GM18499 (cell line): ENCODE data around the gene ARF3.

Experiments
- ATAC-seq: cut with Tn5 transposase; IDR thresholded peaks from one replicate; pipeline ENCODE4 v1.9.1; 2021; ENCODE audit warnings: moderate number of reproducible peaks; ENCODE audit not compliant: insufficient read depth, unreplicated experiment

The ARF3 gene

DNA sequence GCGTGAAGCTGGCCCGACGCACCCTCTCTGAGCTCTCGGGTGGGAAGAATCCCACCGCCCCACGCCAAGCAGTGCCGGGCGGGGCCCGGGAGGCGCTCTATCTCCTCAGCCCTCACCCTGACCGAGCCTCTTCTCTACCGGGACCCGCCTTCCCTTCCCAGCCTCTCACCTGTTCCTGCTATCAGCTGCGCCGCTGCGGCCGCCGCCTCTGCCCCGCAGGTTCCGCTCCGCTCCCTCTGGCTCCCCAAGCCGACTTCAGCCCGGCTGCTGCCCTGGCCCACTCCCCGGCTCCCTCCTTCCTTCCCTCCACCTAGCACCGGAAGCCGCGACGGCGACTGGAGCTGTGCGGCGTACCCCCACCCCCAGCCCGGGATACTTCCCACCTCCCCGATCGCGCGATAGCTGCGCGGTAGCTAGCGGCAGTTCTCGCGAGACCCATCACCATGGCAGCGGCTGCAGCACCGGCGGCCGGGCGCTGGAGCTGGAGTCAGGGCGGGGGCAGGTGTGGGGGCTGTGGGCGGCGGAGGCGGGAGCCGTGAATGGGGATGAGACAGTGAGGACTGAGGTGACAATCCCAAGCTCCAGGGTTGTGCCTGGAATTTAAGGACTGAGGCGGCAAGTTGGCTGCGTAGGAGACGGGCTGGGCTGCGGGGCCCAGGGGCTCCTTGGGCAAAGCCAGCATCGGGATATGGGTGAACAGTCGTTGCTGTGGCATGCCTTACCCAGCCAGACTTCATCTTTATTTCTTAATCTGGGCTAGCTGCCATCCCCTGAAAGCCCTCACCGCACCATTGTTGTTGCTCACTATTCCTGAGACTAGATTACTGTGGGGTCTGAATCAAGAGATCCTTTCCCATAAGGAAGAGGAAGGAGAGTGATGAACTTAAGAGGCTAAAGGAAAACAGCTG is at the start of gene ARF3:
ARF3 (minus strand) TSS at position 347 of the 908 bp plus-strand sequence. CDS start 16,392 bp downstream, outside the sequence.
- no peak for ATAC-seq

- no peak for ATAC-seq
These were observed 43.1 kb upstream of the ARF3 start for GRCh38 chr12:49000346-49000745.

GRCh38 chr12:48999371-49000131 is 42.3 kb upstream of the ARF3 start, which contains the start of gene DDN:
DDN (minus strand) TSS chr12:48999375; CDS start chr12:48999287, 88 bp downstream.
- no peak for ATAC-seq

DNA sequence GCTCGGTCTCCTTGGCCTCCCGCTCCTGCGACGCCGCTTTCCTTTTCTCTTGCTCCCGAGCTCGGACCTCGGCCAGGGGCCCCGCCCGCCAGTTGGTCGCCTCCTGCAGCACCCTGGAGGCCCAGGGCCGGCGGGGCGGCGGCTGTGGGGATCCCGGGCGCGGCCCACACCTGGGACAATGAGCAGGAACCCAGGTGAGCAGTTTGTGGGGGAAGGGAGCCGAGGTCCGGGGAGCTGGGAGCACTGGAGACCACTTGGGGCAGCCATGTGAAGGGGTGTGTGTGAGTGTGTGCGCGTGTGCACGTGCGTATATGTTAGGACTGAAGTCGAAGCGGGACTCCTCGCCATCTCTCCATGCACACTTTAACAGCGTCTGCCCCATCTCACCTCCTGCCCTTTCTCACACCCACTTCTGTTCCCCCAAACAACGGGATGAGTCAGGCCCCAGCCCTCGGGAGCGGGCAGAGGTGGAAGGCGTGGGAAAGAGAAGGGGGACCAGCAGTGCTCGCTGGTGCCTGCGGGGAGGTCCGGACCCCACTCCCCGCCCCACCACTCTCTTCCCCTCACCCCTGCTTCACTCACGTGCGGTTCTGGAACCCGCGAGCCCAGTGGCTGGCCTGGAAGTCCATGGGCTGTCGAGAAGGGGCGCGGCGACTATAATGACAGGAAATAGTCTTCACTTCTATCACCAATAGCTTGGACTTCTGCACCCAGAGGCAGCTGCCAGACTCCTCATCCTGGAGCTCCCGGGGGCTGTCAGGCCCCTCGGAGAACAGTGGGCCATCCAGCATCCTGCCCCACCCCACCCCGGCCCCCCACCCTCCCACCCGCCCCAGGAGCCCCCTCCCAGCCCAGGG is 41.4 kb upstream of the ARF3 start:
- ATAC-seq = no peak

GRCh38 chr12:48997719-48998496 is 40.6 kb upstream of the ARF3 start:
- no peak for ATAC-seq

DNA sequence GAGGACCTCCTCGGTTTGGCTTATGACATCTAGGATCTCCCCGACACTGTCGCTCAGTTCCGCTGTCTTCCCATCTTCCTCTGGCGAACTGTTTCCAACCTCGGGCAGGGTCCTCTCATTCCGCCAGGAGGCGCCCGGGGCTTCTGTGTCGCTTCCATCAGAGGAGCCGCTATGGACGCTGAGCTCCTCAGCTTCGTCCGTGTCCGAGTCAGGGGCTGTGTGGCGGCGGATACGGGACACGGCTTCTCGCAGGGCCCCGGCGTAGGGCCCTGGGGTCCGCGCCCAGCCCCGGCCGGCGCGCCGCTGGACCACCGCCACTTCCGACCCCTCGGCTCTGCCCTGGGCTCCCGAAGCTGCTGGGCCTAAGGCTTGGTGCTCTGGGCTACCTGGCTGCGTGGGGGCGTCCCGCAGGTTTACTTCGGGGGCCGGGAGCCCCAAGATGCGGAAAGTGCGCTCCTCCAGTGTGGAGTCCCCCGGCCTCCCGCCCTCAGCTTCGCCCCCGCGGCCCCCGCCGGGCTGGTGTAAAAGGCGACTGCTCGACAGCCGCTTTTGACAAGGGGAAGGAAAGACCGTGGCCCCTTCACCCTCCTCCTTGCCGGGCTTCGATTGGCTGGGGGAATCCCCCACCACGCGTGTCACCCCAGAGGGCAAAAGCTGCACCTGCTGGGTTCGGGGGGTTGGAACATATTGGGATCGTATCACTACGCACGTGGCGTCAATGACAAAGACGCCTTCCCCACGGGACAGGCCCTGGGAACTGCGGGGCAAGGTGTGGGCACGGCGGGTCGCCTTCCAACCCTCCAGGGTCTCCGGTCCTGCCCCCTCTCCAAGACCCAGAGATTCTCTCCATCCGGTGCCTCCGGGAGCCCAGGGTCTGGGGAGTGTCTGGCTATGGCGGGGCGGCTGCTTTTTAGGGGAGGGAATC is 39.8 kb upstream of the ARF3 start:
- ATAC-seq = no peak

DNA sequence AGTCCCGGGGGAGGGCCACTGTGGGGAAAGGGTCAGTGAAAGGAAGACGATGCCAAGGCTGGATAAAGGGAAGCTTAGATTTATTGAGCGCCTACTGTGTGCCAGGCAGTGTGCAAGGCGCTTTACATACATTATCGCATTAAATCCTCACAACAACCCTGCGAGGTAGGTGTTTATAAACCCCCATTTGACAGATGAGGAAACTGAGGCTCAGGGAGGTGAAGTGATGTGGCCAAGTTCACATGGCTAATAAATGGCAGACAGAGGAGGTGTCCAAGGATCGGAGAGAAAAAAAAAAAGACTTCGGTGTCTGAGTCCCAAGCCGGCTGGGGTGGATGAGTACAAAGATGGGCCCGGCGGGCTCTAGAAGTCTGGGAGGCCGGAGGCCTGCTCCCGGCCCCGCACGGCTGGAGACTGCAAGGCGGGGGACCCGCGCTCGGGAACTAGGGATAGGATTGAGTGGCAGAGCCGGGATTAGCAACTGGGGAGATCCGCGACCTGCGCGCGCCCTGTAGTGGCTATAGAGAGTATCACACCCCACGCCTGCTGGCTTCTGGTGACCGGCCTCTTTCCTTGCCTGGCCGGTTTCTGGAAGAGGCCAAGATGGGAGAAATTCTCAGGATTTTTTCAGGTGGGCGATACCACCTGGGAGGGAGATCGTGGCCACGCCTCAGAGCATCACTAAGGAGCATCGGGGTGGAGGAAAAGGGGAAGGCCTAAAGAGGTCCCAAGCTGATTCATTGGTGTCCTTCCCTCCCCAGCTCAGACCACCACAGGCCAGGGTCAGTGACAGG is 38.0 kb upstream of the ARF3 start:
- ATAC-seq = no peak

DNA sequence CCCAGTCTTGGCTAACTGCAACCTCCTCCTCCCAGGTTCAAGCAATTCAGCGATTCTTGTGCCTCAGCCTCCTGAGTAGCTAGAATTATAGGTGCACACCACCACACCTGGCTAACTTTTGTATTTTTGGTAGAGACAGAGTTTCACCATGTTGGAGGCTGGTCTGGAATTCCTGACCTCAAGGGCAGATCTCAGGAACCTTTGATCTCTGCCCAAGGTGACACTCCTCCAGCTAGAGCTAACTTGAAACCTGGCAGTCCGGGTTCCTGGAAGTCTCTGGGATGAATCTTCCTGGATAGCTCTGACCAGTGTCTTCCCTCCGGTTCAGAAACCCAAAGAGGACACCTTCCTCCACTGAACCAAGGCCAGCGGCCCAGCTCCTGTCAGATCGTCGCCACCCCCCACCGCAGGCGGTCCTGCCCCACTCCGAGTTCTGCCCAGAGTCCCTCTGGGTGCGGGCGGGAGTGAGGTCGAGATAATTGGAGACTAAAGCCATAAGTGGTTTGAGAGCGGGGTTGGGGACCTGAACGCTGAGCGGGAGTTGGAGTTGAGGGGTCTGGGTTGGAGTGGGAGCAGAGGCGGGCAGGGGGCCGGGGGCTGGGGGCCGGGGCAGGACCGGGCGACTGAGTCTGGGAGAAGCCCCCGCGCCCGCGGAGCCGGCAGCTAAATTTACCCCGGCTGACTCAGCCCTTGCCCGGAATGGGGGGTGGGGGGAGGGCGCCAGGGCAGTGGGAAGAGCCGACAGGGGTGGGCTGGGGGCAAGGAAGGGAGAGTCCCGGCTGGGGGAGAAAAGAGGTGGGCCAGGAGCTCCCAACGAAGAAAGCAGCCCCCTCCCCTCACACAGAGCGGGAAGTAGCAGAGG is 37.2 kb upstream of the ARF3 start:
- ATAC-seq = no peak

- no peak for ATAC-seq
These were observed 36.5 kb upstream of the ARF3 start for GRCh38 chr12:48993787-48994186.

GRCh38 chr12:48991247-48992050 is 34.2 kb upstream of the ARF3 start:
- no peak for ATAC-seq

DNA sequence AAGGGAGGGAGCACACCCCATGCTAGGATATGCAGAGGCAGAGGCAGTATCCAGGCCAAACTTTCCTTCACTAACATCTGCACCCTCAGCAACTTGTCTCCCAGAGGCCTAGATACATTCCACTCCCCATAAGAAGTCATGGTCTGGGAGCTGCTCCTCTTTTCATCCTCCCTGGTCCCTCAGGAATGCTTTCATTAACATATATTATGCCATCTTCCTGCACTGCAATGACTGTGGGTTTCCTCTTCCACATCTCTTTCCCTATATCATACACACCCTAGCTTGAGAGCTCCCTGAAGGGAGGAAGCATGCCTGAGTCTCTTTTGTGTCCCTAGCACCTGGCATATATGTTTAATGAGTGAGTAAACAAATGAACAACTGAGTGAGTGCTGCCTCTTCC is 33.3 kb upstream of the ARF3 start:
- no peak for ATAC-seq

DNA sequence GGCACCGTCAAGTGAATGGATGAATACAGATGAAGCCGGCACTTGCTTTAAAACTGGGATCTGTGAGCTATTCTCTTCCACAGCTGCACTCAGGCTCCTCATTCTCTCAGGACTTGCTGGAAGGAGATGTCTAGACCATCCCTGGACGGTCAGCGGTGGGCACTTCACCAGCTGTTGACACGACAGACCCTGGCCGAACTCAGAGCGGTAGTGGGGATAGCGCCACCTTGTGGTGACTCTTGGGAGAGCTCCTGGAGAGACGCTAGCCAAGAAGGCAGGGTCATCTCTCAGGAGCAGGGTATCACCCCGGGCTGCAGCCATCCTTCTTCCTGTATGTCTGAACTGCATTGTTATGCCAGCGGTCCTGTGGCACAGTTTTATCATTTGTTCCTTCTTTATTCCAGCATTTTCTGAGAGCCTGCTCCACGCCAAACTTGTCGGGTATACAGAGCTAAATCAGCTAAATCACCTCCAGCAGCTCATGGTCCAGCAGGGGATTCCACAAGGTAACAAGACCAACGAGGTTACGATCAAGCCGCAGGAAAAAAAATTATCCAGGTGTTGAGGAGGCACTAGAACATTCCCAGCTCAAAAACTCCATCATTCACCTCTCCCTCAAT is 30.9 kb upstream of the ARF3 start:
- no peak for ATAC-seq

- no peak for ATAC-seq
These were observed 29.5 kb upstream of the ARF3 start for GRCh38 chr12:48986720-48987291.

DNA sequence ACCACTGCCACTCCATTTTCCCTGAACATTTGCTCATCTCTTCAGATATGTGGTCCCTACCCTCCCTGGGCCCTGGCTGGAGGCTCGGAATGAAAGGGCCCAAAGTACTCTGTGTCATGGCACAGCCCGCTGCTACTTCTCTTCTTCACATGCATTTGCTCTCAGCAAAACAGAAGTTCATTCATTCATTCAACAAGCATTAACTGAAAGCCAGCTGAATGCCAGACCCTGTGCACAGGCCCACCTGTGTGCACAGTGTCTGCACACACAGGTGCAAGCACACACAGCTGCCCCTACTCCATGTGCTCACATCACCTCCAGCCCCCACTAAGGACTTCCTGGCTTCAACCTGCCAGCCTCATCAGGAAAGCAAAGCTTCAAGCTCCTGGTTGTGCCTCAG is 28.6 kb upstream of the ARF3 start:
- ATAC-seq = no peak

- ATAC-seq = no peak
These were observed 28.2 kb upstream of the ARF3 start for GRCh38 chr12:48985475-48985897.
